OCI-LY3 (cell line): ENCODE results near the gene OR5C1.

Experiments
- H2AFZ ChIP-seq: fragments of 200-600, 300-600 bp; shearing (Covaris generic); 2 replicates; pipeline ENCODE4 v1.6.0; 2014; ENCODE audit warnings: antibody characterized with exemption, low read depth, low read length
- H3K27ac ChIP-seq: fragments of 200-600, 300-600 bp; sonication (generic); 2 replicates; pipeline ENCODE4 v1.5.1; 2014; ENCODE audit warnings: mild to moderate bottlenecking, low read length, moderate library complexity, mixed read lengths
- H3K27me3 ChIP-seq: fragments of 200-600, 300-600 bp; sonication (generic); 2 replicates; pipeline ENCODE4 v1.6.1; 2014; ENCODE audit warnings: low read depth, low read length, mixed read lengths
- H3K36me3 ChIP-seq: fragments of 200-600, 300-600 bp; sonication (generic); replicated peaks from 2 replicates; pipeline ENCODE3; 2014; ENCODE audit warnings: low read depth, low read length, mixed read lengths
- H3K4me1 ChIP-seq: fragments of 300-600, 200-600 bp; sonication (generic); 2 replicates; pipeline ENCODE4 v1.6.1; 2014; ENCODE audit warnings: low read length, mixed read lengths
- H3K4me2 ChIP-seq: fragments of 200-600, 300-600 bp; sonication (generic); 2 replicates; pipeline ENCODE4 v1.6.1; 2014; ENCODE audit warnings: low read length, mixed read lengths
- H3K4me3 ChIP-seq: fragments of 300-600, 200-600 bp; sonication (generic); 2 replicates; pipeline ENCODE4 v1.5.1; 2014; ENCODE audit warnings: antibody characterized with exemption, mild to moderate bottlenecking, low read length, moderate library complexity
- H3K79me2 ChIP-seq: fragments of 300-600, 200-600 bp; shearing (Covaris generic); 2 replicates; pipeline ENCODE4 v1.6.1; 2014; ENCODE audit warnings: mild to moderate bottlenecking, low read length, mixed read lengths
- H3K9ac ChIP-seq: fragments of 300-600, 200-600 bp; shearing (Covaris generic); 2 replicates; pipeline ENCODE4 v1.6.0; 2014; ENCODE audit warnings: mild to moderate bottlenecking, low read length, moderate library complexity
- H3K9me3 ChIP-seq: fragments of 200-600, 300-600 bp; shearing (Covaris generic); 2 replicates; pipeline ENCODE4 v1.6.1; 2014; ENCODE audit warnings: low read length, mixed read lengths; ENCODE audit not compliant: insufficient read depth
- H4K20me1 ChIP-seq: fragments of 200-600, 300-600 bp; sonication (generic); 2 replicates; pipeline ENCODE4 v1.6.1; 2016; ENCODE audit warnings: low read length, mixed read lengths; ENCODE audit not compliant: insufficient read depth
- EZH2phosphoT487 ChIP-seq: fragments of 200-600 bp; shearing (Covaris generic); IDR thresholded peaks from 2 replicates; pipeline ENCODE4 v1.6.1; 2018; ENCODE audit warnings: antibody characterized with exemption, mixed run types, low read depth
- TF ChIP-seq, protein P1 (sequence below): fragments of 200-600, 300-600 bp; sonication (generic); IDR thresholded peaks from 2 replicates; pipeline ENCODE4 v1.5.1; 2014; ENCODE audit warnings: antibody characterized with exemption, low read length, low read depth

Gene OR5C1

DNA sequence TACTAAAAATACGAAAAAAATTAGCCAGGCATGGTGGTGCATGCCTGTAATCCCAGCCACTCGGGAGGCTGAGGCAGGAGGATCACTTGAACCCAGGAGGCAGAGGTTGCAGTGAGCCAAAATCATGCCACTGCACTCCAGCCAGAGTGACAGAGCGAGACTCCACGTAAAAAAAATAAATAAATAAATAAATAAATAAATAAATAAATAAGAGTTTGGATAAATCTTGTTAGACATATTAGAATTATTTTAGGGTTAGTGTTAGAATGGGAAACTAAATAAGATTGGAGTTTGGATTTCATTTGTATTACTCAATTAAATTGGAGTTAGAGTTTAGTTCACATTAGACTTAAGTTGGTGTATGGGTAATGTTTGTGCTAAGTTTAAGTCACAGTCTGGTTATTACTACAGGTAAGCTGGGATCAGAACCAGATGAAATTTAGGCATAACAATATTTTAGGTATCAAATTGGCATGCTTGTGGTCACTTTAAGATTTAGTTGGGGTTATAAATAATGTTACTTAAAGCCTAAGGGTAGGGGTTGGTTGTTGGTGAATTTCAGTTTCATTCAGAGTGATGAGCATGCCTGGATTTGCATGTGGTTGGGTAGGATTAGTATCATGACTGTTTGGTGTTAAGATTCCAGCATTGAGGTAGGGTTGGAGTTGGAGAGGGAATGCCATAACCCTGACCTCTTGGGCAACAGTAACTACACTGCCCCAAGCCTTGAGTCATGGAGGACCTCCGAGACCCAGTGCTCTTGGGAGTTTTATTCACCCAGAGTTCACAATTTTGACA is 3.3 kb downstream of the OR5C1 start:
- H2AFZ ChIP-seq = no peak overlapping the region
- no peak overlapping the region for H3K4me3 ChIP-seq
- H4K20me1 ChIP-seq = no peaks in the 10 kb centered on the region
- peaks cover 9% of the 10 kb centered on the region; the same call in 1 of the 2 replicates for H3K4me1 ChIP-seq
- H3K36me3 ChIP-seq = no peaks in the 10 kb centered on the region
- no peak for TF ChIP-seq EZH2phosphoT487
- TF ChIP-seq, protein P1, sequence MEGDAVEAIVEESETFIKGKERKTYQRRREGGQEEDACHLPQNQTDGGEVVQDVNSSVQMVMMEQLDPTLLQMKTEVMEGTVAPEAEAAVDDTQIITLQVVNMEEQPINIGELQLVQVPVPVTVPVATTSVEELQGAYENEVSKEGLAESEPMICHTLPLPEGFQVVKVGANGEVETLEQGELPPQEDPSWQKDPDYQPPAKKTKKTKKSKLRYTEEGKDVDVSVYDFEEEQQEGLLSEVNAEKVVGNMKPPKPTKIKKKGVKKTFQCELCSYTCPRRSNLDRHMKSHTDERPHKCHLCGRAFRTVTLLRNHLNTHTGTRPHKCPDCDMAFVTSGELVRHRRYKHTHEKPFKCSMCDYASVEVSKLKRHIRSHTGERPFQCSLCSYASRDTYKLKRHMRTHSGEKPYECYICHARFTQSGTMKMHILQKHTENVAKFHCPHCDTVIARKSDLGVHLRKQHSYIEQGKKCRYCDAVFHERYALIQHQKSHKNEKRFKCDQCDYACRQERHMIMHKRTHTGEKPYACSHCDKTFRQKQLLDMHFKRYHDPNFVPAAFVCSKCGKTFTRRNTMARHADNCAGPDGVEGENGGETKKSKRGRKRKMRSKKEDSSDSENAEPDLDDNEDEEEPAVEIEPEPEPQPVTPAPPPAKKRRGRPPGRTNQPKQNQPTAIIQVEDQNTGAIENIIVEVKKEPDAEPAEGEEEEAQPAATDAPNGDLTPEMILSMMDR = no peak
- H3K27me3 ChIP-seq = no peaks in the 10 kb centered on the region
- H3K9me3 ChIP-seq = no peaks in the 10 kb centered on the region
- H3K9ac ChIP-seq = no peak overlapping the region
- peak overlapping the region; percentile 20; the same call in 1 of the 2 replicates for H3K4me2 ChIP-seq
- H3K27ac ChIP-seq = no peak overlapping the region
- H3K79me2 ChIP-seq = no peaks in the 10 kb centered on the region

DNA sequence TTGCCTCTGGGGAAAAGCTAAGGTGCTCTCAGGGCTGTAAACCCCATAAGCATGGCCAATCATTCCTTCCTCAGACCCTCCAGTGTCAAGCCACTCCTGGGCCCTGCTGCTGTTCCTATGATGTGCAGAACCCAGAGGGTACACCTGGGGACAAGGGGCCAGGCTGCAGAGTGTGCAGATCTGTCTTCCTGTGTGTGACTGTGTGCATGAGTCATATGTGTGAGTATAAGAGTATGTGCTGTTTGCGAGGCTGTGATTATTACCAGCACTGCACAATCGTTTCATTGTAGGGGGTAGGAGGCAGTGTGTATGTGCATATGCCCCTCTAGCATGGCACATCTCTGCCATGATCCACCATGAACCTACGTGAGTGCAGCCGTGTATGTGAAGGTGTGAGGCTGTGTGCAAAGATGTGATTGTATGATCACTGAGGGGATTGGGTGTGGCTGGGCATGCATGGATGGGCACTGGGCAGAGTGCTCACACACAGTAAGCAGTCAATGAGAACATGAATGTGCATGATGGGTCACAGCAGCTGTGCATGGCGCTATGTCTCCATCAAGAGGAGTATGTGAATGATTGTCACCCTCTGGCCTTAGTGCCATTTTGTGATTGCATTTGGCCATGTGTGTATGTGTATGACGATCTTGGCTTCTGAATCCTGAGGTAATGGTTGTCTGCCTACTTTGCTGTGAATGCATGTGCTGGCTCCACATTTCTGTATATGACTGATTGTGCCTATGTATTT is 8.8 kb downstream of the OR5C1 start:
- no peaks in the 10 kb centered on the region for H4K20me1 ChIP-seq
- TF ChIP-seq, protein P1 = no peak
- no peak for TF ChIP-seq EZH2phosphoT487
- H3K9ac ChIP-seq = no peak overlapping the region
- no peaks in the 10 kb centered on the region for H3K36me3 ChIP-seq
- no peaks in the 10 kb centered on the region for H3K27me3 ChIP-seq
- H3K4me1 ChIP-seq = peaks cover 1% of the 10 kb centered on the region; the same call in 1 of the 2 replicates
- no peaks in the 10 kb centered on the region for H3K9me3 ChIP-seq
- no peak overlapping the region for H3K4me3 ChIP-seq
- no peaks in the 10 kb centered on the region for H3K79me2 ChIP-seq
- no peak overlapping the region for H3K27ac ChIP-seq
- H2AFZ ChIP-seq = no peak overlapping the region
- H3K4me2 ChIP-seq = no peak overlapping the region

GRCh38 chr9:122800066-122801060 is 11.6 kb downstream of the OR5C1 start, which contains the start of gene OR1K1:
Gene OR1K1 (plus strand): TSS chr9:122800123. CDS start chr9:122800123, 0 bp downstream.
- no peak for TF ChIP-seq EZH2phosphoT487
- TF ChIP-seq, protein P1 = no peak
- Histone ChIP-seq H3K4me3 (no peak within 1 kb of the TSS), H4K20me1 (no peaks in the 10 kb centered on the region), H3K27me3 (no peaks in the 10 kb centered on the region), H3K9me3 (no peaks in the 10 kb centered on the region), H3K4me2 (no peak within 1 kb of the TSS), H3K79me2 (no peaks in the 10 kb centered on the region), H3K9ac (no peak within 1 kb of the TSS), H3K4me1 (no peaks in the 10 kb centered on the region), H2AFZ (no peak within 1 kb of the TSS), H3K36me3 (no peaks in the 10 kb centered on the region), H3K27ac (no peak within 1 kb of the TSS)
